ENCODE data around the gene APBA2.
"Not testable (repeated sequence)": the region's sequence is repeated elsewhere in the genome, so short reads cannot be mapped to it uniquely, and the experiment has no call there.

APBA2 gene

DNA sequence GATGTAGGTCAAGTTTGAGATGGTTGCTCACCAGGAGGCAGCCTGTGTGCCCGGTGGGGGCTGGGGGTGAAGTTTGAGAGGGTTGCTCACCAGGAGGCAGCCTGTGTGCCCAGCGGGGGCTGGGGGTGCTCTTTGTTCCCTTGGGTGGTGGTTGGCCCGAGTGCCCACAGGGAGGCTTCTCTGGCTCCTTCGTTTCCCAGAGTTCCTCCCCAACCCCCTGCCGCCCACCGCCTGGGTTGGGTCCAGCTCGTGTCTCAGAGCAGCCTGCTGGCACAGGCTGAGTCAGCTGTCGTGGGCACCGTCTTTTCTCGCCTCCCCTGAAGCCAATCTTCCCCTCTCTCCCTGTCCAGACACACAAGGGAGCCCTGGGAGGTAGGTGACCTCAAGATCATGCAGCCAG is 3.1 kb downstream of the APBA2 start:
- H3K27ac ChIP-seq (ENCODE audit: low read length, poor library complexity, severe bottlenecking): no peak overlapping the region
- H3K9ac ChIP-seq (ENCODE audit: low read length): no peak overlapping the region
- H3K23ac ChIP-seq (ENCODE audit: low read length in 2 of 2): no peak overlapping the region
- H2BK15ac ChIP-seq (ENCODE audit: low read depth, poor library complexity, severe bottlenecking): no peak overlapping the region
- peaks cover 0 to 36% of the 10 kb centered on the region in 2 experiments for H3K27me3 ChIP-seq (ENCODE audit: control insufficient read depth in 1 of 2, insufficient read depth in 1 of 2, low read length in 2 of 2)
- H2BK120ac ChIP-seq (ENCODE audit: low read depth, low read length): no peak overlapping the region
- H3K4me1 ChIP-seq (ENCODE audit: control insufficient read depth, insufficient read depth, low read depth, low read length): peaks cover 25% of the 10 kb centered on the region
- no peak overlapping the region for H2BK12ac ChIP-seq (ENCODE audit: low read length in 2 of 2)
- no peak for DNase-seq
- no peak overlapping the region for H3K4me2 ChIP-seq (ENCODE audit: low read length, poor library complexity, severe bottlenecking)
- WGBS: 94% methylated on average over 10 of the region's 10 CpGs
- peak overlapping the region in 1 of 2 experiments; percentile 24 for H3K4ac ChIP-seq (ENCODE audit: low read depth in 1 of 2, low read length in 2 of 2)
- H3K9me3 ChIP-seq (ENCODE audit: control insufficient read depth, low read length): no peaks in the 10 kb centered on the region
- H2AFZ ChIP-seq (ENCODE audit: low read depth, low read length): no peak overlapping the region
- no peak overlapping the region for H4K91ac ChIP-seq (ENCODE audit: low read length)
- no peak overlapping the region for H3K4me3 ChIP-seq (ENCODE audit: insufficient read depth in 1 of 2, low read depth in 1 of 2, low read length in 2 of 2)
- peaks cover 0 to 2% of the 10 kb centered on the region in 2 experiments for H3K36me3 ChIP-seq (ENCODE audit: control insufficient read depth in 1 of 2, insufficient read depth in 2 of 2, low read depth in 1 of 2, low read length in 2 of 2)
- peak overlapping the region in 1 of 2 experiments; percentile 0 for H3K18ac ChIP-seq (ENCODE audit: low read depth in 1 of 2, low read length in 2 of 2)
- peaks cover 10% of the 10 kb centered on the region for H3K79me1 ChIP-seq (replicated peaks; ENCODE audit: low read length, poor library complexity, severe bottlenecking)
- H2BK5ac ChIP-seq (ENCODE audit: low read depth, low read length, poor library complexity, severe bottlenecking): no peak overlapping the region
- H3K14ac ChIP-seq (ENCODE audit: low read length in 2 of 2): no peak overlapping the region
- H2AK5ac ChIP-seq (ENCODE audit: low read length, severe bottlenecking): no peak overlapping the region
- no peak overlapping the region for H4K8ac ChIP-seq (ENCODE audit: low read length)

DNA sequence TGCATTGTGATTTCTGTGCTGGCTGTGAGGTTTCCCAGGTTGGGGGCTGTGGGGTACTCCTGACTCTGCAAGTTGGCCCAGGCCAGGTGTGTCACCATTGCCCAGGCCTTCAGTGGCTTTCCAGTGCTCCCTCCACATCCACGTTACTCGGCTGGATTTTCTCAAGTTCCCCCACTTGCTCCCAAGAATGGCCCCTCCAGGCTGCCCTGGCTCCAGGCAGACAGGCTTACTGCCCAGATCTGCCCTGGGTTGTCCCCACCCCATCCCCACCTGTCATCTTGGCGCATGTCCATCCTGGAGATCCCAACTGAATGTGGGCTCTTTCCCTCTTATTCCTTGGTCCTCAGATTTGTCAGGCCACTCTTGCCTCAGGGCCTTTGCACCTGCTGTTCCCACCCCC is 3.6 kb downstream of the APBA2 start:
- H4K8ac ChIP-seq (ENCODE audit: low read length): no peak overlapping the region
- no peak overlapping the region for H2BK120ac ChIP-seq (ENCODE audit: low read depth, low read length)
- H2BK5ac ChIP-seq (ENCODE audit: low read depth, low read length, poor library complexity, severe bottlenecking): no peak overlapping the region
- no peak overlapping the region for H3K4me2 ChIP-seq (ENCODE audit: low read length, poor library complexity, severe bottlenecking)
- no peak overlapping the region for H3K4ac ChIP-seq (ENCODE audit: low read depth in 1 of 2, low read length in 2 of 2)
- H3K9ac ChIP-seq (ENCODE audit: low read length): no peak overlapping the region
- no peaks in the 10 kb centered on the region for H3K9me3 ChIP-seq (ENCODE audit: control insufficient read depth, low read length)
- peaks cover 25% of the 10 kb centered on the region for H3K4me1 ChIP-seq (ENCODE audit: control insufficient read depth, insufficient read depth, low read depth, low read length)
- H3K27me3 ChIP-seq (ENCODE audit: control insufficient read depth in 1 of 2, insufficient read depth in 1 of 2, low read length in 2 of 2): peaks cover 0 to 32% of the 10 kb centered on the region in 2 experiments
- H2AFZ ChIP-seq (ENCODE audit: low read depth, low read length): no peak overlapping the region
- WGBS: 99% methylated on average over 3 of the region's 3 CpGs
- no peak overlapping the region for H2BK15ac ChIP-seq (ENCODE audit: low read depth, poor library complexity, severe bottlenecking)
- H3K27ac ChIP-seq (ENCODE audit: low read length, poor library complexity, severe bottlenecking): no peak overlapping the region
- H3K4me3 ChIP-seq (ENCODE audit: insufficient read depth in 1 of 2, low read depth in 1 of 2, low read length in 2 of 2): no peak overlapping the region
- no peak overlapping the region for H3K14ac ChIP-seq (ENCODE audit: low read length in 2 of 2)
- DNase-seq: no peak
- no peak overlapping the region for H2AK5ac ChIP-seq (ENCODE audit: low read length, severe bottlenecking)
- H3K23ac ChIP-seq (ENCODE audit: low read length in 2 of 2): no peak overlapping the region
- H2BK12ac ChIP-seq (ENCODE audit: low read length in 2 of 2): no peak overlapping the region
- peaks cover 10% of the 10 kb centered on the region for H3K79me1 ChIP-seq (replicated peaks; ENCODE audit: low read length, poor library complexity, severe bottlenecking)
- peak overlapping the region in 1 of 2 experiments; percentile 0 for H3K18ac ChIP-seq (ENCODE audit: low read depth in 1 of 2, low read length in 2 of 2)
- no peak overlapping the region for H4K91ac ChIP-seq (ENCODE audit: low read length)
- peaks cover 0 to 2% of the 10 kb centered on the region in 2 experiments for H3K36me3 ChIP-seq (ENCODE audit: control insufficient read depth in 1 of 2, insufficient read depth in 2 of 2, low read depth in 1 of 2, low read length in 2 of 2)

DNA sequence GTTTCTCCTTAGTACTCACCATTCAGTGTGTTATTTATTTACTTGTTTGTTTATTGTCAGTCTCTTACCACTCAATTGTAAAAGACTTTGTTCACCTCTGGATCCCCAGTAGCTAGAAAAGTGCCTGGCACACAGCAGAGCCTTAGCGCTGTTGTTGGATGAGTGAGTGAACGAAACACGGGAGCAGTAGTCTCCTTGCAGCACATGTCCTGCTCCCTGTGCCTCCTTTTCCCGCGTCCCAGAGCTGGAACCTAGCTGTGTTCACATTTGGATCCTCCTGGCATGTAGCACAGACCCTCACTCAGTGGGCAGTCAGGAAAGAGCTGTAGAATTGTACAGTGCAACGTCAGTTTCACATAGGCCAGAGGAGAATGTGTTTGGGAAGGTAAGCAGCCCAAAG is 4.1 kb downstream of the APBA2 start:
- not testable (repeated sequence) for H2BK120ac ChIP-seq (ENCODE audit: low read depth, low read length); H2AK5ac ChIP-seq (ENCODE audit: low read length, severe bottlenecking); H3K4me2 ChIP-seq (ENCODE audit: low read length, poor library complexity, severe bottlenecking); H3K14ac ChIP-seq (ENCODE audit: low read length in 2 of 2); H3K18ac ChIP-seq (ENCODE audit: low read depth in 1 of 2, low read length in 2 of 2); H4K8ac ChIP-seq (ENCODE audit: low read length); H4K91ac ChIP-seq (ENCODE audit: low read length); DNase-seq; H3K9ac ChIP-seq (ENCODE audit: low read length); H3K27ac ChIP-seq (ENCODE audit: low read length, poor library complexity, severe bottlenecking); H2AFZ ChIP-seq (ENCODE audit: low read depth, low read length); H3K9me3 ChIP-seq (ENCODE audit: control insufficient read depth, low read length); H3K23ac ChIP-seq (ENCODE audit: low read length in 2 of 2); H3K36me3 ChIP-seq (ENCODE audit: control insufficient read depth in 1 of 2, insufficient read depth in 2 of 2, low read depth in 1 of 2, low read length in 2 of 2); H2BK5ac ChIP-seq (ENCODE audit: low read depth, low read length, poor library complexity, severe bottlenecking); H2BK12ac ChIP-seq (ENCODE audit: low read length in 2 of 2); H3K4ac ChIP-seq (ENCODE audit: low read depth in 1 of 2, low read length in 2 of 2); H3K4me3 ChIP-seq (ENCODE audit: insufficient read depth in 1 of 2, low read depth in 1 of 2, low read length in 2 of 2)
- Histone ChIP-seq H2BK15ac (ENCODE audit: low read depth, poor library complexity, severe bottlenecking) (peak overlapping the region; percentile 38), H3K27me3 (ENCODE audit: control insufficient read depth in 1 of 2, insufficient read depth in 1 of 2, low read length in 2 of 2) (peaks cover 0 to 27% of the 10 kb centered on the region in 2 experiments), H3K79me1 (replicated peaks; ENCODE audit: low read length, poor library complexity, severe bottlenecking) (peaks cover 12% of the 10 kb centered on the region), H3K4me1 (ENCODE audit: control insufficient read depth, insufficient read depth, low read depth, low read length) (peaks cover 24% of the 10 kb centered on the region)
- 89% methylated on average over 6 of the region's 6 CpGs for WGBS

DNA sequence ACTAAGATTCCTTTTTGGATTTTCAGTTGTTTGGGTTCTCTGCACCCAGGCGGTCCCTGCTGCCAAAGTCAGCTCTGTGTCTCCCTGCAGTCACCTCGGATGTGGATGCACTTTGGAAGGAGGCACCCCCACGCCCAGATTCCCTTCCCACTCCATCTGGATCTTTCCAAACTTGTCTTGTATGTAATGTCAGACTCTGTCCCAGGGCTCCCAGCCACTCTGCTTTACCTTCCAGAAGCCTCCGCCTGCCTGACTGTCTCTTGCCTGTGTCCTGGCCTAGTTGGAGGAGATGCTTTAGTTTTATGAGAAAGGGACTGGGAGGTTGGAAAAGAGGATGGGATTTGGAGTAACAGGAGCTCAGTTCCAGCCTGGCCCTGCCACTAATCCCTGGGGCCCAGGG is 4.5 kb downstream of the APBA2 start:
- H2BK12ac ChIP-seq (ENCODE audit: low read length in 2 of 2): peak overlapping the region in 1 of 2 experiments; percentile 40
- not testable (repeated sequence) for H3K4ac ChIP-seq (ENCODE audit: low read depth in 1 of 2, low read length in 2 of 2); H3K36me3 ChIP-seq (ENCODE audit: control insufficient read depth in 1 of 2, insufficient read depth in 2 of 2, low read depth in 1 of 2, low read length in 2 of 2); H3K4me2 ChIP-seq (ENCODE audit: low read length, poor library complexity, severe bottlenecking); H4K91ac ChIP-seq (ENCODE audit: low read length); H2BK15ac ChIP-seq (ENCODE audit: low read depth, poor library complexity, severe bottlenecking); H3K14ac ChIP-seq (ENCODE audit: low read length in 2 of 2); H3K9me3 ChIP-seq (ENCODE audit: control insufficient read depth, low read length); H2AFZ ChIP-seq (ENCODE audit: low read depth, low read length); H3K27ac ChIP-seq (ENCODE audit: low read length, poor library complexity, severe bottlenecking); H2BK5ac ChIP-seq (ENCODE audit: low read depth, low read length, poor library complexity, severe bottlenecking); H3K9ac ChIP-seq (ENCODE audit: low read length); H2BK120ac ChIP-seq (ENCODE audit: low read depth, low read length); DNase-seq; H2AK5ac ChIP-seq (ENCODE audit: low read length, severe bottlenecking); H3K4me3 ChIP-seq (ENCODE audit: insufficient read depth in 1 of 2, low read depth in 1 of 2, low read length in 2 of 2); H3K23ac ChIP-seq (ENCODE audit: low read length in 2 of 2); H4K8ac ChIP-seq (ENCODE audit: low read length)
- peak overlapping the region in 1 of 2 experiments; percentile 63 for H3K18ac ChIP-seq (ENCODE audit: low read depth in 1 of 2, low read length in 2 of 2)
- H3K79me1 ChIP-seq (replicated peaks; ENCODE audit: low read length, poor library complexity, severe bottlenecking): peaks cover 14% of the 10 kb centered on the region
- WGBS: 93% methylated on average over 3 of the region's 4 CpGs
- peaks cover 0 to 22% of the 10 kb centered on the region in 2 experiments for H3K27me3 ChIP-seq (ENCODE audit: control insufficient read depth in 1 of 2, insufficient read depth in 1 of 2, low read length in 2 of 2)
- peaks cover 22% of the 10 kb centered on the region for H3K4me1 ChIP-seq (ENCODE audit: control insufficient read depth, insufficient read depth, low read depth, low read length)
